Activated CD8-positive, alpha-beta T cell treated with anti-CD3 and anti-CD28 coated beads, Interleukin-2, amount 10 ng/mL, durations not matched to agents 7 days and 5 days (primary cell): ENCODE results near the gene UFSP1. TPM values are rescaled to one million over a fixed set of nuclear protein-coding genes. Genes with fewer than 3 reads are reported as not detected.

ENCODE experiments used
- ATAC-seq: fragments of 150-1000 bp; cut with Tn5 transposase; one replicate; pipeline ENCODE4 v1.10.0; 2021; ENCODE audit warnings: moderate library complexity
- CTCF ChIA-PET: fragments of 350-600 bp; sonication (Branson Sonifier 250); formaldehyde crosslinking; loops from one replicate; lab custom pipeline; 2021; ENCODE audit warnings: antibody characterized with exemption; lab: Charles Lee
- POLR2A ChIA-PET: fragments of 350-600 bp; sonication (Branson Sonifier 250); formaldehyde crosslinking; loops from one replicate; lab custom pipeline; 2021; ENCODE audit warnings: antibody characterized with exemption; lab: Charles Lee
- DNase-seq: peaks from one replicate; pipeline ENCODE4 v3.0.0-alpha.2; 2020
- H3K27ac Mint-ChIP-seq: one replicate; pipeline ENCODE4 v1.8.0; 2021; ENCODE audit warnings: mild to moderate bottlenecking, mixed read lengths
- H3K27me3 Mint-ChIP-seq: one replicate; pipeline ENCODE4 v1.8.0; 2021; ENCODE audit warnings: low read depth, mixed read lengths
- H3K36me3 Mint-ChIP-seq: one replicate; pipeline ENCODE4 v1.8.0; 2021; ENCODE audit warnings: low read depth, mixed read lengths
- H3K4me1 Mint-ChIP-seq: one replicate; pipeline ENCODE4 v1.8.0; 2021; ENCODE audit warnings: low read depth, mixed read lengths
- H3K4me3 Mint-ChIP-seq: one replicate; pipeline ENCODE4 v1.8.0; 2021; ENCODE audit warnings: mild to moderate bottlenecking, mixed read lengths
- H3K9me3 Mint-ChIP-seq: one replicate; pipeline ENCODE4 v1.8.0; 2022; ENCODE audit warnings: mixed read lengths; ENCODE audit not compliant: insufficient read depth
- microRNA-seq: library from miRNA; unstranded; fragments of <30 nt; microRNA quantifications from one replicate; pipeline ENCODE4 v1.2.0, GENCODE V29; 2022
- total RNA-seq, 2 experiments: library from RNA; stranded (reverse); gene quantifications; one replicate each; pipeline ENCODE4 v1.2.3, GENCODE V29; 2021

Gene UFSP1
- total RNA-seq, 2 experiments from 2014 or later: 2.0 to 3.7 TPM

GRCh38 chr7:100852048-100852872, 37.3 kb downstream of the UFSP1 start, which contains the start of gene SLC12A9:
Gene SLC12A9, plus strand, starts transcription at chr7:100852713. Its CDS starts 1,485 bp downstream, at chr7:100854198.
- POLR2A ChIA-PET: interaction anchor here (0.7 to 2.6 kb wide), 5 partner anchors 23 to 423 kb away, joined by 3 to 22 read pairs (median 4); partner anchors contain the start of genes MEPCE, POP7 and SRRT
- Mint-ChIP-seq H3K27me3 (no peaks in the 10 kb centered on the region), H3K4me3 (peak within 1 kb of the TSS; percentile 89), H3K4me1 (peaks cover 23% of the 10 kb centered on the region), H3K36me3 (peaks cover 9% of the 10 kb centered on the region), H3K9me3 (no peaks in the 10 kb centered on the region), H3K27ac (peak within 1 kb of the TSS; percentile 80)
- CTCF ChIA-PET: interaction anchor here (0.6 to 8.9 kb wide), 47 partner anchors 9 to 422 kb away, joined by 3 to 223 read pairs (median 4); partner anchors contain the start of genes EPHB4, MOSPD3, POP7 and SRRT
- peak; percentile 99 for ATAC-seq
- DNase-seq: peak; percentile 91

GRCh38 chr7:100847360-100847759, 42.2 kb downstream of the UFSP1 start:
- Mint-ChIP-seq H3K36me3 (no peaks in the 10 kb centered on the region), H3K27me3 (no peaks in the 10 kb centered on the region), H3K27ac (no peak overlapping the region), H3K9me3 (no peaks in the 10 kb centered on the region), H3K4me1 (peaks cover 6% of the 10 kb centered on the region), H3K4me3 (no peak overlapping the region)
- CTCF ChIA-PET: no interaction called here
- POLR2A ChIA-PET: no interaction called here
- DNase-seq: no peak
- no peak for ATAC-seq

- Mint-ChIP-seq H3K9me3 (no peaks in the 10 kb centered on the region), H3K4me1 (peaks cover 15% of the 10 kb centered on the region), H3K4me3 (no peak overlapping the region), H3K36me3 (no peaks in the 10 kb centered on the region), H3K27me3 (peaks cover 3% of the 10 kb centered on the region), H3K27ac (no peak overlapping the region)
- ChIA-PET CTCF (interaction anchor here (0.6 kb wide), 1 partner anchor 43 kb away, joined by 3 read pairs; no protein-coding TSS in a partner anchor), POLR2A (no interaction called here)
- DNase-seq: no peak
- no peak for ATAC-seq
These were observed 48.9 kb downstream of the UFSP1 start for GRCh38 chr7:100840470-100841100.

- POLR2A ChIA-PET: no interaction called here
- CTCF ChIA-PET: no interaction called here
- no peak for ATAC-seq
- no peaks in the 10 kb centered on the region for H3K9me3 Mint-ChIP-seq
- H3K4me1 Mint-ChIP-seq: peaks cover 16% of the 10 kb centered on the region
- H3K36me3 Mint-ChIP-seq: no peaks in the 10 kb centered on the region
- no peak overlapping the region for H3K4me3 Mint-ChIP-seq
- peaks cover 3% of the 10 kb centered on the region for H3K27me3 Mint-ChIP-seq
- DNase-seq: no peak
- H3K27ac Mint-ChIP-seq: no peak overlapping the region
These were observed 50.2 kb downstream of the UFSP1 start for GRCh38 chr7:100839361-100839760.

Small RNA genes lying within 50 kb of the gene (microRNA-seq; reads per million reads assigned to microRNA genes)
- gene MIR6875: not detected

Other genes starting within 250 kb of the UFSP1 start
- gene TFR2, start 248.2 kb downstream of the UFSP1 start, total RNA-seq: 10 to 100 TPM; 13.1 to 14.5 TPM
- gene ACTL6B, start 233.3 kb downstream of the UFSP1 start, total RNA-seq: not detected
- gene GNB2, start 216.0 kb downstream of the UFSP1 start, total RNA-seq: 100 to 1,000 TPM; 274 to 286 TPM
- 10 to 100 TPM; 42.1 to 43.0 TPM for gene GIGYF1, start 195.5 kb downstream of the UFSP1 start, total RNA-seq
- 10 to 100 TPM; 43.6 to 48.3 TPM for gene POP7, start 183.6 kb downstream of the UFSP1 start, total RNA-seq
- not detected for gene EPO, start 169.2 kb downstream of the UFSP1 start, total RNA-seq
- gene ZAN, start 156.1 kb downstream of the UFSP1 start, total RNA-seq: not detected
- 1 to 10 TPM; 1.5 to 1.9 TPM for gene EPHB4, start 62.2 kb downstream of the UFSP1 start, total RNA-seq
- 10 to 100 TPM; 28.3 to 29.5 TPM for gene SLC12A9, start 37.0 kb downstream of the UFSP1 start, total RNA-seq
- 10 to 100 TPM; 25.5 to 28.6 TPM for gene TRIP6, start 22.3 kb downstream of the UFSP1 start, total RNA-seq
- 100 to 1,000 TPM; 273 to 292 TPM for gene SRRT, start 14.6 kb downstream of the UFSP1 start, total RNA-seq
- gene ACHE, start 6.2 kb upstream of the UFSP1 start, total RNA-seq: not detected
- gene MUC3A, start 59.8 kb upstream of the UFSP1 start, total RNA-seq: not detected
- not detected for gene MUC12, start 79.8 kb upstream of the UFSP1 start, total RNA-seq
- not detected for gene MUC17, start 130.4 kb upstream of the UFSP1 start, total RNA-seq
- gene TRIM56, start 195.8 kb upstream of the UFSP1 start, total RNA-seq: 10 to 100 TPM; 66.8 to 67.9 TPM
- under 1 TPM; 0.47 to 0.58 TPM for gene SERPINE1, start 237.4 kb upstream of the UFSP1 start, total RNA-seq